Ammon's horn (tissue), 1 donor: ENCODE results near the gene SH3BP4.

Experiments
- DNase-seq: peaks from one replicate; pipeline ENCODE4 v3.0.0-alpha.2; 2016; ENCODE audit warnings: low spot score

SH3BP4 gene

DNA sequence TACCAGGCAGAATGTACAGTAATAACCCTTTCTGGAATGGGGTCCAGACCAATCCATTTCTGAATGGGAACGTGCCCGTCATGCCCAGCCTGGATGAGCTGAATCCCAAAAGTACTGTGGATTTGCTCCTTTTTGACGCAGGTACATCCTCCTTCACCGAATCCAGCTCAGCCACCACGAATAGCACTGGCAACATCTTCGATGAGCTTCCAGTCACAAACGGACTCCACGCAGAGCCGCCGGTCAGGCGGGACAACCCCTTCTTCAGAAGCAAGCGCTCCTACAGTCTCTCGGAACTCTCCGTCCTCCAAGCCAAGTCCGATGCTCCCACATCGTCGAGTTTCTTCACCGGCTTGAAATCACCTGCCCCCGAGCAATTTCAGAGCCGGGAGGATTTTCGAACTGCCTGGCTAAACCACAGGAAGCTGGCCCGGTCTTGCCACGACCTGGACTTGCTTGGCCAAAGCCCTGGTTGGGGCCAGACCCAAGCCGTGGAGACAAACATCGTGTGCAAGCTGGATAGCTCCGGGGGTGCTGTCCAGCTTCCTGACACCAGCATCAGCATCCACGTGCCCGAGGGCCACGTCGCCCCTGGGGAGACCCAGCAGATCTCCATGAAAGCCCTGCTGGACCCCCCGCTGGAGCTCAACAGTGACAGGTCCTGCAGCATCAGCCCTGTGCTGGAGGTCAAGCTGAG, 89.6 kb downstream of the SH3BP4 start:
- DNase-seq, result no peak

DNA sequence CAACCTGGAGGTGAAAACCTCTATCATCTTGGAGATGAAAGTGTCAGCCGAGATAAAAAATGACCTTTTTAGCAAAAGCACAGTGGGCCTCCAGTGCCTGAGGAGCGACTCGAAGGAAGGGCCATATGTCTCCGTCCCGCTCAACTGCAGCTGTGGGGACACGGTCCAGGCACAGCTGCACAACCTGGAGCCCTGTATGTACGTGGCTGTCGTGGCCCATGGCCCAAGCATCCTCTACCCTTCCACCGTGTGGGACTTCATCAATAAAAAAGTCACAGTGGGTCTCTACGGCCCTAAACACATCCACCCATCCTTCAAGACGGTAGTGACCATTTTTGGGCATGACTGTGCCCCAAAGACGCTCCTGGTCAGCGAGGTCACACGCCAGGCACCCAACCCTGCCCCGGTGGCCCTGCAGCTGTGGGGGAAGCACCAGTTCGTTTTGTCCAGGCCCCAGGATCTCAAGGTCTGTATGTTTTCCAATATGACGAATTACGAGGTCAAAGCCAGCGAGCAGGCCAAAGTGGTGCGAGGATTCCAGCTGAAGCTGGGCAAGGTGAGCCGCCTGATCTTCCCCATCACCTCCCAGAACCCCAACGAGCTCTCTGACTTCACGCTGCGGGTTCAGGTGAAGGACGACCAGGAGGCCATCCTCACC, 90.2 kb downstream of the SH3BP4 start:
- DNase-seq, result no peak

DNA sequence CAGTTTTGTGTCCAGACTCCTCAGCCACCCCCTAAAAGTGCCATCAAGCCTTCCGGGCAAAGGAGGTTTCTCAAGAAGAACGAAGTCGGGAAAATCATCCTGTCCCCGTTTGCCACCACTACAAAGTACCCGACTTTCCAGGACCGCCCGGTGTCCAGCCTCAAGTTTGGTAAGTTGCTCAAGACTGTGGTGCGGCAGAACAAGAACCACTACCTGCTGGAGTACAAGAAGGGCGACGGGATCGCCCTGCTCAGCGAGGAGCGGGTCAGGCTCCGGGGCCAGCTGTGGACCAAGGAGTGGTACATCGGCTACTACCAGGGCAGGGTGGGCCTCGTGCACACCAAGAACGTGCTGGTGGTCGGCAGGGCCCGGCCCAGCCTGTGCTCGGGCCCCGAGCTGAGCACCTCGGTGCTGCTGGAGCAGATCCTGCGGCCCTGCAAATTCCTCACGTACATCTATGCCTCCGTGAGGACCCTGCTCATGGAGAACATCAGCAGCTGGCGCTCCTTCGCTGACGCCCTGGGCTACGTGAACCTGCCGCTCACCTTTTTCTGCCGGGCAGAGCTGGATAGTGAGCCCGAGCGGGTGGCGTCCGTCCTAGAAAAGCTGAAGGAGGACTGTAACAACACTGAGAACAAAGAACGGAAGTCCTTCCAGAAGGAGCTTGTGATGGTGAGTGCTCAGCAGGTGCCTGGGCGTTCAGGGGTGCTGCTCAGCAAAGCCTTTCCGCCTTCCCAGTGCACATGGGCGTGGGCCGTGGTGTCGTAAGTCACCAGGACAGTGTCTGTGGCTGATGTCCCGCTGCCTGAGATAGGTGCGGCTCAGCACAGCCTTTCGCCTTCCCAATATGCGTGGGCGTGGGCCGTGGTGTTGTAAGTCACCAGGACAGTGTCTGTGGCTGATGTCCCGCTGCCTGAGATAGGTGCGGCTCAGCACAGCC, 91.0 kb downstream of the SH3BP4 start:
- no peak for DNase-seq

DNA sequence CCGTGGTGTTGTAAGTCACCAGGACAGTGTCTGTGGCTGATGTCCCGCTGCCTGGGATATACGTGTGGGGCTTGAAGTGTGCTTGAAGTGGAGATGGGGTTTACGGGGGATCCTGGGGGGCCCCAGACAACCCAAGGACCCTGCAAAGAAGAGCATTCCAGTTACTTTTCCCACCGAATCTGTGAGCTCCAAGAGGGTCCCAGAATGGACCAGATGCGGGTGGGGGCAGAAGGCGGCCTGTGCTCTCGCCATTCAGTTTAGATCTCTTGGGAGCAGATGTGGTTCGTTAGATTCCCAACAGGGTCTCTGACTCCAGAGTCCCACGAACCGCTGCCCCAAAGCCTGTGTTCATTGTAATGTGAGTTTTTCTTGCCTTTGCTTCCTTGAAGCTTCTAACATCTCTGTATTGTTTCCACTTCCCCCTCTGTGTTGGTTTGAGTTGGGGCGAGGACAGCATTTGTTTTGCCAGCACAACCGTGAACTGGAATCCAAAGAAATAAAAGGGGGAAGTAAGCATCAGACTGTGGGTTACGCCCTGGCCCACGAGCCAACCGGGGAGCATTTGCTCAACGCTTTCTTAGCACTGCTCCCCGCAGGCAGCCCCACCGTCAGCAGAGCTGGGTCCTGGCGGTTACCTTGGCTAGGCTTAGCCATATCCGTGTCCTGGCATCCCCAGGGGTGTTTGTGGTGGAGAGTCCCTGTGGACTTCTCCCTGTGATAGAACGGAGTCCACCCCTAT, 92.1 kb downstream of the SH3BP4 start:
- peak; percentile 56 for DNase-seq

DNA sequence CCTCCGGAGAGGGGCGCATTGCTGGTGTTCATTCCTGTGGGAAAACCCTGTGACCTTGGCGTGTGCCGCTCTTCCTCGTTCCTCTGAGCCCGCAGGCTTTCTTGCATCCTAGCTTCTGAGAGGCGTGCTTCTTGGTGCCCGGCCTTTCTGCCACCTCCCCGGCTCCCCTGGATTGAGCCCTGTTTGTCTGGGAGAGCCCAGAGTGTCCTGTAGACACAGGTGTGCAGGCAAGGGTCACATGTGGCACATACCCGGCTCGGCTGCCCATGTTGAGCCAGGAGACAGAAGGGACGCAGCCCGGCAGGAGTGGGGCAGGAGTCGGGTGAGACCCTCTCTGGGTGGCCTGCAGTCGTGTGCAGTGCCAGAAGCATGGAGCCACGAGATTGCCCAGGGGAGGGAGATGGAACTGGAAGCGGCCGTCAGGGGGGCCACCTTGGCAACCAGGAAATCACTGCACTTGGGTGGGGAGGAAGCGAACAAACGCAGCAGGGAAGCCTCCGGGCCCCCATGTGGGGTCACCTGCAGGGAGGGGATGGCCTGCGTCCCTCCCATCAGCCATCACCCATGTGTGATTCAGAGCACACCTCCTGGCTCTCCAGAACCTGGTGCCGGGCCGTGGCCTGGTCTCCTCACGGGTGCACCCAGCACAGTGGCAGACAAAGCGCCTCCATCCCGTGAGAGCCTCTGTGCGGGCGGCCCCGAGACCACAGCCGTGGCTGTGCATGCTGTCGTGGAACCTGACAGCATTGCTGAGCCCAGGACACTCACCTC, 92.9 kb downstream of the SH3BP4 start:
- no peak for DNase-seq

DNA sequence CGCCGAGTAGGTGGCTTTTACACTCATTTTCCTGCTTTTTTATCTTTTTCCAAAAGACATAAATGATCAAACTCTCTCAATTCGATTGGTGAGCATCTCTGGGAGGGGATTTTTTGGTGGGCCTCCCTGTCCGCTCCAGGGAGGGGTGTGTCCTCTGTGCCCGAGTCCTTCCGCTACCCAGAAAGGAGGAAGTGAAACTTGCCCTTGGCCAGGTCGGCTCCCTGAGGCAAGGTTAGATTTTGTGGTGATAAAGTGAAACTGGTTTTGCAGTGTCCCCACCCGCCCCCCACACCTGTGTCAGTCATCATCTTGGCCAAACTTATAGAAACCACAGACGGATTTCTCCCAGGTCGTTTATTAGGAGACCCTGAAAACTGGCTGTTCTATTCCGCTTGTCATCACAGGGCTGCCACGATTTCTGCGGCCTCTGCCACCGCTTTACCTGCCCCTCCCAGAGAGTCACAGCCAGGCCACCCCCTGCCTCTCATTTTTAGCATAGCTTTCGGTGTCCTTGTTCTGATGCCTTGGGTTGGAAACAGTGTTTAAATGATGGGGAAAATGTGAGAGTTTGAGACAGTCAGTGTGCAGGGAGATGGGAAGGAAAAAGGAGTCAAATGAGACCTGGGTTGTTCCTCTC, 93.6 kb downstream of the SH3BP4 start:
- no peak for DNase-seq

DNA sequence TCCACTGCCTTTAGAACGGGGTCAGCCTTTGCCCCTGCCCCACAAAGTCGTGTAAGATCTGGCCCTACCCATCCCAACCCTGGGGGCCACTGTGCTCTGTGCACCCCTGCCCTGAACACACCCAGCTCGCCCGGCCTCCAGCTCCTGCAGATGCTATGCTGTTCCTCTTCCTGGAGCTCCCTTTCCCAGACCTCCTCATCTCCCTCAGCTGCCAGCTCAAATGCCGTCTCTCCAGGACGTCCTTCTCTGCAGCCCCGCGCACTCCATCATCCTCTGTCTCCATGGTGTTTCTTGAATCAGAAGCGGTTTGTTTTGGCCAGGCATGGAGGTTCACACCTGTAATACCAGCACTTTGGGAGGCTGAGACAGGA, 94.1 kb downstream of the SH3BP4 start:
- no peak for DNase-seq

DNA sequence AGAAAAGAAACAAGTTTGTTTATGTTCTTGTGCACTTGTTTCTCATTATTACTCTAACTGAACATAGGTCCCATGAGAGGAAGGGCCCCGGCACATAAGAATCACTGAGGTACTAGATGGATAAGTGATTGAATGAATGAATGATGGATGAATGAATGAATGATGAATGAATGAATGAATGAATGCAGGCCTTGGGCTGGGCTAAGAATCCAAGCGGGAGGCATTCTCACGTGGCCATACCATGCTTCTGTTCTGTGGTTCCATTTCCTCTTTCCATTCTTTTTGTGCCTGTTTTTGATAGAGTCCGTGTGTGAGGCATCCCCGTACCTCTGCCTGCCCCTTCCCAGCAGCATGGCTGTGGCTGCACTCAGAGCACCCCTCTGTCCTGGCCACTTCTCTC, 94.8 kb downstream of the SH3BP4 start:
- no peak for DNase-seq

DNA sequence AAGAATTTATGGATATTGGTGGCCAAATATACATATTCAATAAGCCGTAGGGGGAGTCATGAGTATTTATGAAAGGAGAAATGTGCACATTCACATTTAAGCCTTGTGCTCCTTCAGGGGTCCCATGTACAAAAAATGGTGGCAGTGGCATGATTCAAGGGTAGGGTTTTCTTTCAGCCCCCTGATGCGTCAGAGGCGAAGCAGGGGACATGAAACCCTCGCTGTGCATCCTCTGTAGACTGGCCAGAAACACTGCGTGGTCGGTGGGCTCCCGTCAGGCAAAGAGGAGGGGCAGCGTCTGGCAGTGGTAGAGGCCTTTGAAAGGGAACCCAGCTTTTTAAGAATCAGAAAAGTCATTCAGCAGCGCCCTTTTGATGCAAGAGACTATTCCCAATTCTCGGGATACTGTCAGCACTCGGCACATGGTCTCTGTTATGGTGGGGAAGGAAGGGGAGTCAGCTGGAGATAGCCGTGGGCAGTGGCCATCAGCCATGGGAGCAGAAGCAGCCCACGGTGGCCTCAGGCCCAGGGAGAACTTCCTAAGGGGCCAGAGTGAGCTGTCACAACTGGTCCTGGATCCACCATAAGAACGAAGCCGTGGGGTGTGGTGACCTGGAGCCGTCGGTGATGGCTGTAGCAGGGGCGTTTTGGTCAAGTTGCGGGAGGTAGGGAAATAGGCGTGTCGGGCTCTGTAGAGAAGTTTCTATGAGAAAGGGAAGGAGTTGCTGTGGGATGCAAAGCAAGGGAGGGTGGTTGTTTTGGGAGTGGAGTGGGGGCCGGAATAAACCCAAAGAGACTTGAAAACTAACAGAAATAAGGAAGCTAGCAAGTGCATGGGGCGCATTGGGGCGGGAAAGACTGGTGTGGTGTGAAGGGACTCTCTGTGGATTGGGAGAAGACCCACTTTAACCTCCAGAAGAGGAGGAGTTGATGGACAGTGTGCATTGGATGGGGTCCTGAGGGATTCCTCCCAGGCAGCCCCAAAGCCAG, 95.6 kb downstream of the SH3BP4 start:
- no peak for DNase-seq

DNA sequence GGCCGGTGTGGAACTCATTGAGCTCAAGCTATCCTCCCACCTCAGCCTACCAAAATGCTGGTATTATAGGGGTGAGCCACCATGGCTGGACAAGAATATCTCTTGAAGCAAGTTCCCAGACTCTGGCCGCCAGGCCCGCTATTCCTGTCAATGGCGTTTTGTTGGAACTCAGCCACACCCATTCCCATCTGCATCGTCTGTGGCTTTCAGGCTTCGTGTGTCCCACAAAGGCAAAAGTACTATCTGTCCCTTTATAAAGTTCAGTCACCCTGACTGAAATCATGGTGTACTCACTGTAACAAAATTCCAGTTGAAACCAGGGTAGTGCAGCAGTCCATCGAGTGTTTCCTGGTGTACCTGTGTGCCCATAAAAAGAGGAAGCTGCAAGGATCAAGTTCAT, 96.7 kb downstream of the SH3BP4 start:
- DNase-seq, result no peak

DNA sequence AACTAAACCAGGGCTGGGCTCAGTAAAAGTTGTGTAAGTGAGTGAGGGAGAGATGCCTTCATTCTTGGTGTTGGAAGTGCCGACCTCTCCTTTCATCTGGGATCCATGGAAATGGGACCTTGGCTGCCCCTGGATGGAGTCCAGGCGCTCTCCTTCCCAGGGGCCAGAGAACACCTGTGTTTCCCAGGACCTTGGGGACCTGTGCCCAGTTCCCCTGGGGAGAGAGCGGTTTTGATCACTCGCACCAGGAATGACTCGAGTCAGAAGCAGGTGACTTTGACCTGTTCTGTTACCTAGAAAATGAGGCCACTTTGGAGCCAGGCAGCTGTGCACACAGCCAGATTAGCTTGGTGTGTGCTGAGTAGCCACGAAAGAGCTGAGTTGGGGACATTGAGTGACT, 97.3 kb downstream of the SH3BP4 start:
- no peak for DNase-seq

DNA sequence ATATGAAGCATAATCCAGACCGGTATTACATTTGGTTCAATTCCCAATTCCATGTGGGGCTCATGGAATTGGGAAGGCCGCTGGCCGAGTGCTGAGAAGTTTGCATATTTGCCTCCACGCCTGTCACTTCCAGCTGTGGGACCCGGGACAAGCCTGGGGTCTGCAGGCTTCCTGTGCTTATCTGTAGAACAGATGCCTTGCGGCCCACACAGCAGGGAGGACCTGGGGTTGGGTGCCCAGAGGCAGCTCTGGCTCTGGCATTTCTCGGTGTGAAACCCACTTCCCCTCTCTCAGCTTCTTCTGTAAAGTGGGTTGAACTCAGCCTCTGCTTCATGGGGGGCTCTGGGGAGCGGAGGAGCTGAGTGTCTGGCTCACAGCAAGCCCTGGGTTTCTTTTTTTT, 97.9 kb downstream of the SH3BP4 start:
- no peak for DNase-seq

DNA sequence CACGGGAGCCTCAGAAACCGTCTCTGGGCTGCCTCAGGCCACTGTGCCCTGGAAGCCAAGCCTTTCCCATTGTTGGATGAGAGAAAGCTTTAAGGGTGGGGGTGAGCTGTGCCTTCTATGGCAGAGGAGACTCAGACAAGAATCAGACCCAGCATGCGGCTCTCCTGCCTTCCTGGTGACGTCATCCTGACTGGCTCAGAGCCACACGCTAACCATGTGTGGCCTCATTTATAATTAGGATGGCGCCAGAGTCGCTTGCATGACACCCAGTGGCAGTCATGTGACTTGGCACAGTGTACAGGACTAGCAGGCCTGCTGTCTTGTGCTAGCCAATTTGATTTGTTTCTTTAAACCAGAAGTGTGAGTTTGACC, 99.1 kb downstream of the SH3BP4 start:
- DNase-seq, result peak; percentile 96

DNA sequence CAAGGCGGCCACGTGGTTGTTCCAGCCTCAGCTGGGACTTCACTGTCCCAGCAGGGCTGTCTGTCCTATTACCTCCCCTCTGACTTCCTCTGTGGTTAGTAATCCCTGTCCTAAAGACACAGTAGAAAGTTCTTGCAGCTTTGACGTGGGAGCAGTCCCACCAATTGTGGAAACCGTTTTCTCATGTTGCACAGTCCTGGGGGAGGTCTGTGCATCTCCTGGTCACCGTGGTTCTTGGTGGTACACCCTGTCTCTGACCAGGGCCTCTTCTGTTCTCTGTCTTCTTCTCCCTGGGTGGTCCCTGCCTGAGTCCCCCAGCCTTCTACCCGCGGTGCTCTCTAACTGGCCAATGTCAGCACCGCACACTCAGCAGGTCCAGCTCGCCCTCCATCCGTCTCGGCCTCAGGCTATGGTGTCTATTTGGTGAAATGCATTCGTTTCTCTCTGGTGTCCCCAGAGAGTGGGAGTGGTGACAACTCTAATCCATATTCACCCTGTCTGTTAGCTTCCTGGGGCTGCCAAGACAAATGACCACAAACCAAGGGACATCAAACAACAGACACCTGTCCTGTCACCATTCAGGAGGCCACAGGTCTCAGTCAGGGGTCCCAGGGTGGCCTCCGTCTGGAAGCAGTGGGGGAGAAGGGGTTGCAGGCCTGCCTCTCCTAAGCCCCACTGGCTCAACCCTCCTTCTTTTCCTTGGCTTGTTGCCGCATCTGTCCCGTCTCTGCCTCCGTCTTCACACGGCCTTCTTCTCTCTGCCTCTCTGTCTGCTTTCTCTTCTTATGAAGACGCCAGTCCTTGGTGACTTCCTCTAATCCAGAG, 99.8 kb downstream of the SH3BP4 start:
- DNase-seq, result no peak

DNA sequence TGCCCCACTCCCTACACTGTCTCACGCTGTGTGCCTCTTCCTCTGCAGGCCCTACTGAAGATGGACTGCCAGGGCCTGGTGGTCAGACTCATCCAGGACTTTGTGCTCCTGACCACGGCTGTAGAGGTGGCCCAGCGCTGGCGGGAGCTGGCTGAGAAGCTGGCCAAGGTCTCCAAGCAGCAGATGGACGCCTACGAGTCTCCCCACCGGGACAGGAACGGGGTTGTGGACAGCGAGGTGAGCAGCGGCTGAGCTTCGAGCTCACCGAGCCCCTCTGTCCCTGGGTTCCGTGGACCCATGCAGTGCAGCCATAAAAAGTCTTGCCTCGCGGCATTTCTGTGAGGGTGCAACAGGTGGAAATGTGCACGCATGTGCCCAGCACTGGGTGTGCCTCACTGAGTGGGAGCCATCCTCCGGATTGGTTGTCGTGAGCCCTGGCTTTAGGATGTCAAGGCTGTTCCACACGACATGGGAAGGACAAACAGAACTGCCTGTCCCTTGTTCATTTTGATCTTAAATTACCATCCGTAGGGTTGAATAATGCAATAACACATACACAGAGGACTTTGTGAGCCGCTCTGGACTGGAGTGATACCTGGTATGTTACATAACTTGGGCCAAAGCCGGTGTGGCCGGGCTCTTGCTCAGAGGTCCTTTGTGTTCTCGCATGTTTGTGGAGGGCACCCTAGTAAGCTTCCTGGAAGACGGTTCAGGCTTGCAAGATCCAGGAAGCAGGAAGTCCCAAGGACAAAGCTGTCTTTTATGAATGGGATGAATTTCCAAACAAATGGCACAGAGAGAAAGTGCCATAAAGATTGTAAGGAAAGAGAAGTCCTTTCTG, 100.9 kb downstream of the SH3BP4 start:
- no peak for DNase-seq

DNA sequence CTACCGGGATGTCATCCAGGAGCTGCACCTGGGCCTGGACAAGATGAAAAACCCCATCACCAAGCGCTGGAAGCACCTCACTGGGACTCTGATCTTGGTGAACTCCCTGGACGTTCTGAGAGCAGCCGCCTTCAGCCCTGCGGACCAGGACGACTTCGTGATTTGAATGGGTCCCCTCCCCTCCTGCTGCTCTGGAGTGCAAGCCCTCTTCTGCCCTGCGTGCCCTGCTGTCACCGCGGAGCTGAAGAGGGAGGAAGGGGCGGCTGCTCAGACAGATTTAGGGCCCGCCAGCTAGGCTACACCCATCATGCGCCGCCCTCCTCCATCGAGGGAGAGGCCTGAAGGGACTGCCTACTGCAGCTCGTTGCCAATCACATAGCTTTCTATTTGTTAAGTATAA, 101.8 kb downstream of the SH3BP4 start:
- no peak for DNase-seq

DNA sequence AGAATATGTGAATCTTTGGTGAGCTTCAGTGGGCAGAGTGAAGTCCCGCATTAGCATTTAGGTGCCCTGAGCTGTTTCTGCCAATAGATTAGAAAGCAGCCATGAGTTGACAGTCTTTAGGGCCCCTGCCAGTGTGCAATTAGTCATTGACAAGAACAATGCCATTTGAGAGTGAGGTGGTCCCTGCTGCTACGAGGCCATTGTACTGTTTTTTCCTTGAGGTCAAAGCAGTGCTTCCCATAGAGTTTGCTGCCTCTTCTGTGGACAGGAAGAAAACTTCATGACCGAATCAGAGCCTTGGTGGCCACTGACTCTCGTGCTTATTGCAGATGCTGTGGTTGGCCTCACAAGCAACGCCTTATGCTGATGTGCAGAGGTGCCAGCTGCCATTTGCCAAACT, 102.7 kb downstream of the SH3BP4 start:
- no peak for DNase-seq

DNA sequence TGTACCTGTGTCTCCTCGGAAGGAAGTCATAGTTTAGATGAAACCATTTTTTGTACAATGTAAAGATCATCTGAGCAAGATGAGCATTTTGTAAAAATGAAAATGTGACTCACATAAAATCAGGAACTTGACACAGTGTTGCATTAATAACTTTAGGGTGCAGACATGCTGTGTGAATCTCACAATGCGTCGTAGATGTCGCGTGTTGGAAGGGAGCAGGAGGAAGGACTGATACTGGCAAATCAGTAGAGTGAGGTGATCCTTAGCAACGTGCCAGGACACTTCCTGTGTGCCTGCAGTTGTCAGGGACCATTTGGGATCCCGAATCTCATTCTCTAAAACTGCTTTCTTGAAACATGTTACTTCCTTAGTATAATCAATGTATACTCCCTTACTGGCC, 103.1 kb downstream of the SH3BP4 start:
- no peak for DNase-seq
